MM.1S (cell line): ENCODE measurements around the gene CENPB.
"Not testable (repeated sequence)": the region's sequence is repeated elsewhere in the genome, so short reads cannot be mapped to it uniquely, and the experiment has no call there.

ENCODE experiments used
- EZH2 ChIP-seq: fragments of 300-600 bp; sonication (generic); optimal IDR thresholded peaks from 2 replicates; pipeline ENCODE3; 2017; ENCODE audit warnings: low read depth, mild to moderate bottlenecking, antibody characterized with exemption, low read length, mixed read lengths
- TF ChIP-seq, protein P1 (sequence below): fragments of 300-600 bp; sonication (generic); IDR thresholded peaks from 2 replicates; pipeline ENCODE4 v1.5.1; 2016; ENCODE audit warnings: antibody characterized with exemption, low read length, mixed read lengths

- not testable (repeated sequence) for TF ChIP-seq EZH2
- TF ChIP-seq, protein P1, sequence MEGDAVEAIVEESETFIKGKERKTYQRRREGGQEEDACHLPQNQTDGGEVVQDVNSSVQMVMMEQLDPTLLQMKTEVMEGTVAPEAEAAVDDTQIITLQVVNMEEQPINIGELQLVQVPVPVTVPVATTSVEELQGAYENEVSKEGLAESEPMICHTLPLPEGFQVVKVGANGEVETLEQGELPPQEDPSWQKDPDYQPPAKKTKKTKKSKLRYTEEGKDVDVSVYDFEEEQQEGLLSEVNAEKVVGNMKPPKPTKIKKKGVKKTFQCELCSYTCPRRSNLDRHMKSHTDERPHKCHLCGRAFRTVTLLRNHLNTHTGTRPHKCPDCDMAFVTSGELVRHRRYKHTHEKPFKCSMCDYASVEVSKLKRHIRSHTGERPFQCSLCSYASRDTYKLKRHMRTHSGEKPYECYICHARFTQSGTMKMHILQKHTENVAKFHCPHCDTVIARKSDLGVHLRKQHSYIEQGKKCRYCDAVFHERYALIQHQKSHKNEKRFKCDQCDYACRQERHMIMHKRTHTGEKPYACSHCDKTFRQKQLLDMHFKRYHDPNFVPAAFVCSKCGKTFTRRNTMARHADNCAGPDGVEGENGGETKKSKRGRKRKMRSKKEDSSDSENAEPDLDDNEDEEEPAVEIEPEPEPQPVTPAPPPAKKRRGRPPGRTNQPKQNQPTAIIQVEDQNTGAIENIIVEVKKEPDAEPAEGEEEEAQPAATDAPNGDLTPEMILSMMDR: not testable (repeated sequence)
Observed at GRCh38 chr20:3829891-3830290, 43.4 kb upstream of the CENPB start.
